Stomach smooth muscle (tissue), 2 donors: ENCODE results near the gene TMEM41B.
"Not testable (repeated sequence)": the region's sequence is repeated elsewhere in the genome, so short reads cannot be mapped to it uniquely, and the experiment has no call there.

Source experiments
- H3K27ac ChIP-seq: one replicate; pipeline ENCODE4 v1.7.0; 2013; ENCODE audit warnings: mild to moderate bottlenecking, low read length, inconsistent platforms
- H3K27me3 ChIP-seq, 2 donors: one replicate each; pipeline ENCODE4 v1.7.0; 2013; ENCODE audit warnings: low read length in 2 of 2; ENCODE audit not compliant: insufficient read depth in 2 of 2, control insufficient read depth in 1 of 2
- H3K36me3 ChIP-seq, 2 donors: one replicate each; pipeline ENCODE4 v1.7.0; 2013; ENCODE audit warnings: low read length in 2 of 2; ENCODE audit not compliant: control insufficient read depth in 2 of 2, insufficient read depth in 2 of 2
- H3K4me1 ChIP-seq: one replicate; pipeline ENCODE4 v1.7.0; 2013; ENCODE audit warnings: low read length; ENCODE audit not compliant: control insufficient read depth, insufficient read depth
- H3K4me3 ChIP-seq, 2 donors: one replicate each; pipeline ENCODE4 v1.7.0; 2013; ENCODE audit warnings: low read length in 2 of 2
- H3K9ac ChIP-seq, 2 donors: one replicate each; pipeline ENCODE4 v1.7.0; 2013; ENCODE audit warnings: low read length in 2 of 2, mild to moderate bottlenecking in 1 of 2
- H3K9me3 ChIP-seq, 2 donors: one replicate each; pipeline ENCODE4 v1.7.0; 2013; ENCODE audit warnings: low read length in 2 of 2; ENCODE audit not compliant: control insufficient read depth in 2 of 2
- donor health status: healthy.
- donor health status: Pancreatic carcinoma.

Gene TMEM41B, protein sequence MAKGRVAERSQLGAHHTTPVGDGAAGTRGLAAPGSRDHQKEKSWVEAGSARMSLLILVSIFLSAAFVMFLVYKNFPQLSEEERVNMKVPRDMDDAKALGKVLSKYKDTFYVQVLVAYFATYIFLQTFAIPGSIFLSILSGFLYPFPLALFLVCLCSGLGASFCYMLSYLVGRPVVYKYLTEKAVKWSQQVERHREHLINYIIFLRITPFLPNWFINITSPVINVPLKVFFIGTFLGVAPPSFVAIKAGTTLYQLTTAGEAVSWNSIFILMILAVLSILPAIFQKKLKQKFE

DNA sequence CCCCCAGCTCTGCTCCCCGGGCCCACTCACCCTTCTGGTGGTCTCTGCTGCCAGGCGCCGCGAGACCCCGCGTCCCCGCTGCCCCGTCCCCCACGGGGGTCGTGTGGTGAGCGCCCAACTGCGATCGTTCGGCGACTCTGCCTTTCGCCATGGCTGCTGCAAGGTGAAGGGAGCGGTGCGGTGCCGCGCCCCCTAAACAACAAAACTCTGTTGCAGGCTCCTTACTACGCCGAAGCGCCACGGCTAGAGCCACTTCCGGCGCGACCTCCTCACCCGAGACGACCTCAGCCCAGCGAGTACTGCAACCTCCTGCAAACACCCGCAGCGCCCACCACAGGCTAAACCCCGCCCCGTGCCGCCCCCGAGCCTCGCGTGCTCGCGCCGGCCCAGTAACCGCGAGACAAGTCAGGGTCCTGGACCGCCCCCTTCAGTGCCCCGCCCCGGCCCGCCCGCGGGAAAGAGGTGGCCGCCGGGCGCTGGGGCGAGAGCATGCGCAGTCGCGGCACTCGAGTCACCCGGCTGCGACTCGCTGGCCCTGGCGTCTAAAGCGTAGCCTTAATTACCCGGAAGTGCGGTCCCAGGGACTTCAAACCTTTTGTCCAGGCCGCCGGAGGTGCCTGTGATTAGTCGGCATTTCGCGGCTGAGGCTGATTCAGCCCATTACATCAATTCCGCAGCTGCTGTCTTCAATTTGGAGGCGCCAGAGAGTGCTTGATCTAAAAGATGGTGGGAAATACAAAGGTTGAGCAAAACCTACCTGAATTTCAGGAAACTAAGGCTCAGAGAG is at the start of gene TMEM41B:
TMEM41B (minus strand) TSS at position 303 of the 787 bp plus-strand sequence; CDS start at position 151, 152 bp downstream.
- H3K36me3 ChIP-seq = no peaks in the 10 kb centered on the region
- peaks cover 8% of the 10 kb centered on the region for H3K4me1 ChIP-seq
- H3K4me3 ChIP-seq = peak within 1 kb of the TSS; percentile 86 to 95
- peak within 1 kb of the TSS; percentile 77 for H3K27ac ChIP-seq
- H3K9ac ChIP-seq = peak within 1 kb of the TSS; percentile 85 to 91
- H3K27me3 ChIP-seq = no peaks in the 10 kb centered on the region
- H3K9me3 ChIP-seq = no peaks in the 10 kb centered on the region

DNA sequence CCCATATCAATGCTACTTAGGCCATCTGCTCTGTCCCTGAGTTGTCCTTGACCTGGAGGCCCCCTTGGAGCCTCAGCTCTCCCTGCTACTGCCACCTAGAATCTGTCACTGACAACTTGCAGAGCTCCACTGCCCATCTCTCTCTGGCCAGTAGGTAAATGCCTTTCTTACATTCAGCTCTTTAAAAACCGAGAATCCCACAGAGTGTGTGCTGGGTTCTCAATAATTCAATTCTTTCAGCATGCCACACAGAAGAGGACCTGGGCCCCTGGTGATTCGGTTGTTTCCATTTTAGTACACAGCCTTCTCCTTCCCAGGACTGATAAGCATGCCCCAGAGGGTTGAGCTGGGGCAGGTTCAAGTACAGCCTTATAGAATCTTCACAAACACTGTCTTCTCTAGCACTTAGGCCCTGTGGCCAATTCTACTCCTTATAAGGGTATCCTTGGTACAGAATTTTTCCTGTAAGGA is 48.0 kb upstream of the TMEM41B start:
- no peaks in the 10 kb centered on the region for H3K36me3 ChIP-seq
- H3K9me3 ChIP-seq = no peaks in the 10 kb centered on the region
- no peak overlapping the region for H3K4me3 ChIP-seq
- H3K27me3 ChIP-seq = no peaks in the 10 kb centered on the region
- H3K27ac ChIP-seq = peak overlapping the region; percentile 98
- peak overlapping the region in 1 of 2 donors; percentile 21 for H3K9ac ChIP-seq
- peaks cover 6% of the 10 kb centered on the region for H3K4me1 ChIP-seq

DNA sequence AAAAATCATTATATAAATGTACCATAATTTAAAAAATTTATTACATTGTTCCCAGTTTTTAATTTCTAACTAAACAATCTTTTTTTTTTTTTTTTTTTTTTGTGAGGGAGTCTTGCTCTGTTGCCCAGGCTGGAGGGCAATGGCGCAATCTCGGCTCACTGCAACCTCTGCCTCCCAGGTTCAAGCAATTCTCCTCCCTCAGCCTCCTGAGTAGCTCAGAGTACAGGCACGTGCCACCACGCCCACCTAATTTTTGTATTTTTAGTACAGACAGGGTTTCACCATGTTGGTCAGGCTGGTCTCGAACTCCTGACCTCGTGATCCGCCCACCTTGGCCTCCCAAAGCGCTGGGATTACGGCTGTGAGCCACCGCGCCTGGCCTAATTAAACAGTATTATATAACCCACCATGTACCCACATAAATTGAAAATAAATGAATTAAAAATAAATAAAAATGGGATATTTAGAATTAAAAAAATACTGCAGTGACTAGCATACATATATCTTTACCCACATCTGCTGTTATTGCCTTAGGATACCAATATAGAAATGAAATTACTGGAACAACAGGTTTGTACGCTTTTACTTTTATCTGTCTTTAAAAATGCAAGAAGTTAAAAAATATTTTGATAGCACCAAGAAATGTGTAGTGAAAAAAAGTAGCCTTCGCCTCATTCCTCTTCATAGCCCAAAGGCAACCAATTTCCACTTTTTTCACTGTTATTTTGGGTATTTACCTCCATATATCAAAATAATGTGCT is 46.6 kb upstream of the TMEM41B start:
- not testable (repeated sequence) for H3K9me3 ChIP-seq, H3K4me3 ChIP-seq, H3K27me3 ChIP-seq, H3K27ac ChIP-seq, H3K4me1 ChIP-seq, H3K9ac ChIP-seq, H3K36me3 ChIP-seq

DNA sequence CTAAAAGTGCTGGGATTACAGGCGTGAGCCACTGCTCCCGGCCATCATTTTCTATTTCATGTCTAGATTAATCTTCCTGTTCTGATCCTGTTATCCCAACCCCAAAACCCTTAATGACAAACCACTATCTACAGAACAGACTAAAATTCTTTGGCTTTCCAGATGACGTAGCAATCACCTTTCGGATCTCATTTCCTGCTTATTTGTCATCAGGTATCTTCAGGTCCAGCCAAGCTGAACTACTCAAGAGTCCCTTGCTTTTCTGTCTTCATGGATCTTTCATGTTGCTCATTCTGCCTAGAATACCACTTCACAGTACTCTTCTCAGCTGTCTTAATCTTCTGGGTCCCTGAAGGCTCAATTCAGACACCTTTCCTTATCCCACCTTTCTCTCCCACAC is 42.6 kb upstream of the TMEM41B start:
- no peak overlapping the region for H3K4me3 ChIP-seq
- no peaks in the 10 kb centered on the region for H3K9me3 ChIP-seq
- H3K27me3 ChIP-seq = no peaks in the 10 kb centered on the region
- H3K9ac ChIP-seq = no peak overlapping the region
- no peaks in the 10 kb centered on the region for H3K36me3 ChIP-seq
- H3K27ac ChIP-seq = no peak overlapping the region
- no peaks in the 10 kb centered on the region for H3K4me1 ChIP-seq

DNA sequence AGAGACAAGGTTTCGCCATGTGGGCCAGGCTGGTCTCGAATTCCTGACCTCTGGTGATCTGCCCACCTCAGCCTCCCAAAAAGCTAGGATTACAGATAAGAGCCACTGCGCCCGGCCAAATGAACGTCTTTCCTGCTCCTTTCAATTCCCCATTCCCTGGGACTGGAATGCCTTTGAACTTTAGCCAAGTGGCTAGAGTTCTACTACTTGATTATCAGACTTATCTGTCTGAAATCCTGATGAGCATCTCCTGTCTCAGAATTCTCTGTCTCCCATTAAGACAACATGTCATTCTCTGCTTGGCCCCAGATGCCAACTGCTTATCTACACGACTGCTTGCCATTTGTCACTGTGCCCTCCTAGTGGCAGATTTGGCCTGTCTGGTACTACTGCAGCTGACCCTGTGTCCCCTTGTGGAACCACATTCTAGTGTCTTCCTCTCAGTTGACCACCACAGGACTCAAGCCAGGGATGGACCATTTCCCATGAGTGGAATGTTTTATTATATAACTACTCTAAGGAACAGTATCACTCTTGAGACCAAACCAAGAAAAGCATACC is 37.0 kb upstream of the TMEM41B start:
- H3K9ac ChIP-seq = no peak overlapping the region
- no peak overlapping the region for H3K27ac ChIP-seq
- H3K27me3 ChIP-seq = no peaks in the 10 kb centered on the region
- H3K36me3 ChIP-seq = no peaks in the 10 kb centered on the region
- no peaks in the 10 kb centered on the region for H3K9me3 ChIP-seq
- no peak overlapping the region for H3K4me3 ChIP-seq
- no peaks in the 10 kb centered on the region for H3K4me1 ChIP-seq

DNA sequence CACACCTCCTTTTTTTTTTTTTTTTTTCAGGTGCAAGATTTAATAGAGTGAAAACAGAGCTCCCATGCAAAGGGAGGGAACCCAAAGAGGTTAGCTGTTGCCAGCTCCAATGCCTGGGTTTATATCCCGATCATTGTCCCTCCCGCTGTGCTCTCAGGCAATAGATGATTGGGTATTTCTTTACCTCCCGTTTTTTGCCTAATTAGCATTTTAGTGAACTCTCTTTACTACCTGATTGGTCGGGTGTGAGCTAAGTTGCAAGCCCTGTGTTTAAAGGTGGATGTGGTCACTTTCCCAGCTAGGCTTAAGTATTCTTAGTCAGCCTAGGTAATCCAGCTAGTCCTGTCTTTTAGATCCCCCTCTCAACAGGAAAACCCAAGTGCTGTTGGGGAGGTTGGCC is 33.4 kb upstream of the TMEM41B start:
- H3K9me3 ChIP-seq, H3K4me3 ChIP-seq, H3K9ac ChIP-seq, H3K27ac ChIP-seq, H3K27me3 ChIP-seq, H3K36me3 ChIP-seq, H3K4me1 ChIP-seq: not testable (repeated sequence)

DNA sequence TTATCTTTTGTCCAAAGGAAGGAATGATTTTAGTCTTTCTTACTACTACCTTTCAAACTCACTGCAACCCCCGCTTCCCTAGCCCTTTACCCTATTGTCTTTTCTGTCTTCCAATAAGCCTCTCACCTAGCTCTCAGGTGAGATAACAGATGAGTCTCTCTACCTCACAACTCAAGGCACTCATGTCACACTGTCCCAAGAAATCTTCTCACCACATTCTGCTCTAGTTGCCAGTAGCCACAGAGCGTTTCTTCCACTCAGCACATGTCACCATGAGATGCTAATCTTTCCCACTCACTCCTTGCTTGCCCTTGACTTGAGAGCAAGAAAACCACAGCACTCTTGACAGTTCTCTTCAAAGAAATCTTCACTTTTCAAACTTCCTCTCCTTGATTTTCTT is 32.7 kb upstream of the TMEM41B start:
- H3K27ac ChIP-seq = no peak overlapping the region
- H3K4me3 ChIP-seq = no peak overlapping the region
- H3K36me3 ChIP-seq = no peaks in the 10 kb centered on the region
- H3K27me3 ChIP-seq = no peaks in the 10 kb centered on the region
- H3K9ac ChIP-seq = no peak overlapping the region
- H3K9me3 ChIP-seq = no peaks in the 10 kb centered on the region
- H3K4me1 ChIP-seq = no peaks in the 10 kb centered on the region

DNA sequence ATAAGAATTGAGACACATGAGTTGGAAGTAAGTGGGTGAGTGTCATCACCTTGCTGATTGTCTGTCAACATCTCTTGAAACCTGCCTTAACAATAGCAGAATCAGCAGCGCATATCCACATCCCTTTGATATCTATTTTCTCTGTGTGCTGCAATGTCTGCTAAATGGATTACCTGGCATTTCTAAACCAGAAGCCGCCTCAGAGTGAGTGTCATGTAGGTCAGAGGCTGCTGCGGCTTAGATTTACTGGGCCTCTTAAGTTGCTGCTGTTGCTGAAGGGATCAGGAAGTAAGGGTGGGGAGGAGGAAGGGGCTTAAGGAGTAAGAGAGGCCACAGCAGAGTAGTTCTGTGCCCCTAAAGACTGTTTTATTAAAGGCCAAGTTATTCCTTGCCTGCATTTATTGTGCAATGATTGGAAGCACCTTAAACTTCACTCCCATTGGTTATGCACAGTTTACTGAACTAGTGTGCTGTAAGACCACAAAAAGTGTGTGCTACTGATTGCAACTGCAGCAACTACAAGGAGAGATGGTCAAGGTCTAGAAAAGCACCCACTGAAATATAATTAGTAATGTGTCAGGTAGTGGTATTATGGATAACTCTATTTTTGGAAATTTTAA is 29.8 kb upstream of the TMEM41B start:
- H3K9ac ChIP-seq = no peak overlapping the region
- H3K27ac ChIP-seq = no peak overlapping the region
- no peak overlapping the region for H3K4me3 ChIP-seq
- no peaks in the 10 kb centered on the region for H3K4me1 ChIP-seq
- H3K27me3 ChIP-seq = no peaks in the 10 kb centered on the region
- no peaks in the 10 kb centered on the region for H3K36me3 ChIP-seq
- H3K9me3 ChIP-seq = no peaks in the 10 kb centered on the region

DNA sequence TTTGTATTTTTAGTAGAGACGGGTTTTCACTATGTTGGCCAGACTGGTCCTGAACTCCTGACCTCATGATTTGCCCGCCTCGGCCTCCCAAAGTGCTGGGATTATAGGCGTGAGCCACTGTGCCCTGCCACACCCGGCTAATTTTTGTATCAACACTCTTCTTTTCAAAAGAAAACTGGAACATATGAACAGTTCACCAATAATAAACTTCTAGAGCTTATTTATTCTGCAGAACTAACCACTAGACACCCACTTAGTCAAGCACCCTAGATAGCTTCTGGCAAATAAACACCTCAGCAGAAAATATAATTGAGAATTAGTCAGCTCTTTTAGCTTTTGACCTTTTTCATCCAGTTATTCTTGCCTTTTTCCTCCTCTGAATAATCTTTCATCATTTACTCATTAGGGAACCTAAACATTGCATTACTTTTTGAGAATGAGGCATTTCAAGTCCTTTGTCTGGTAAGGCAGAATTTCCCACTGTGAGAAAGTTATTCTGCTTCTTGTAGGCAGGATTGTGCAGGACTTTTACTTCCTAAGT is 27.3 kb upstream of the TMEM41B start:
- Histone ChIP-seq H3K4me3 (no peak overlapping the region), H3K27me3 (no peaks in the 10 kb centered on the region), H3K4me1 (no peaks in the 10 kb centered on the region), H3K9me3 (no peaks in the 10 kb centered on the region), H3K27ac (no peak overlapping the region), H3K36me3 (no peaks in the 10 kb centered on the region), H3K9ac (no peak overlapping the region)

DNA sequence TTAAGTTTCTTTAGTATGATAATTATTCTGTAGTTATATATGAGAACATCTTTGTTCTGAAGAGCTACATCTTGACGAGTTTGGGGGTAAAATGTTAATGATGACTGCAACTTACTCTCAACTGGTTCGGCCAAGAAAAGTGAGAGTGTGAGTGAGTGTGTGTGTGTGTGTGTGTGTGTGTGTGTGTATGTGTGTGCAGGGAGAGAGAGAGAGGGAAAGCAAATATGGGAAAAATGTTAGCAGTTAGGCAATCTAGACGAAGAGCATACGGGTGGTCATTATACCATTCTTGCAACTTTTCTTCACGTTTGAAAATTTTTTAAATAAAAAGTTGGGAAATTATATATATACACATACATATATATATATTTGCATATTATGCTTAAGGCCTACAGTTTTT is 18.3 kb upstream of the TMEM41B start:
- Histone ChIP-seq H3K9ac (no peak overlapping the region), H3K27ac (no peak overlapping the region), H3K36me3 (no peaks in the 10 kb centered on the region), H3K4me1 (no peaks in the 10 kb centered on the region), H3K4me3 (no peak overlapping the region), H3K27me3 (no peaks in the 10 kb centered on the region), H3K9me3 (no peaks in the 10 kb centered on the region)
